Mucosa of gallbladder (tissue), 1 donor: ENCODE data around the gene EPSTI1. TPM values are rescaled to one million over a fixed set of nuclear protein-coding genes. Genes with fewer than 3 reads are reported as not detected.
"Not testable (repeated sequence)": the region's sequence is repeated elsewhere in the genome, so short reads cannot be mapped to it uniquely, and the experiment has no call there.

Experiments
- DNase-seq: peaks from one replicate; pipeline ENCODE4 v3.0.0-alpha.2; 2020; ENCODE audit warnings: low spot score
- total RNA-seq: library from RNA; stranded (reverse); gene quantifications from one replicate; pipeline ENCODE4 v1.2.1, GENCODE V29; 2021
- donor health status: DM: no; HTN: no; CAD: no.

Gene EPSTI1
- 9.0 TPM for total RNA-seq

GRCh38 chr13:42991898-42992763 is at the start of gene EPSTI1:
TSS of gene EPSTI1 (minus strand) at chr13:42992241. CDS start at chr13:42992165, 76 bp downstream.
- peak; percentile 66 for DNase-seq

- DNase-seq, result no peak
Measured at GRCh38 chr13:43041369-43041921, 49.4 kb upstream of the EPSTI1 start.

GRCh38 chr13:43040581-43041368 is 48.7 kb upstream of the EPSTI1 start:
- DNase-seq, result not testable (repeated sequence)

GRCh38 chr13:43039966-43040365 is 47.9 kb upstream of the EPSTI1 start:
- DNase-seq, result no peak

GRCh38 chr13:43036351-43037250 is 44.6 kb upstream of the EPSTI1 start:
- DNase-seq, result no peak

GRCh38 chr13:43033038-43033437 is 41.0 kb upstream of the EPSTI1 start:
- DNase-seq, result no peak

- no peak for DNase-seq
Measured at GRCh38 chr13:43031881-43032280, 39.8 kb upstream of the EPSTI1 start.

GRCh38 chr13:43030548-43030947 is 38.5 kb upstream of the EPSTI1 start:
- no peak for DNase-seq

- DNase-seq, result no peak
Measured at GRCh38 chr13:43026262-43026661, 34.2 kb upstream of the EPSTI1 start.

GRCh38 chr13:43023289-43023963 is 31.4 kb upstream of the EPSTI1 start, which contains the start of gene DNAJC15:
TSS of gene DNAJC15 (plus strand) at chr13:43023586. CDS start at chr13:43023627, 41 bp downstream.
- DNase-seq, result peak; percentile 86

GRCh38 chr13:43022934-43023288 is 30.9 kb upstream of the EPSTI1 start:
- no peak for DNase-seq

- no peak for DNase-seq
Measured at GRCh38 chr13:43021926-43022670, 30.1 kb upstream of the EPSTI1 start.

GRCh38 chr13:43020794-43021193 is 28.8 kb upstream of the EPSTI1 start:
- no peak for DNase-seq

- no peak for DNase-seq
Measured at GRCh38 chr13:43019811-43020210, 27.8 kb upstream of the EPSTI1 start.

- no peak for DNase-seq
Measured at GRCh38 chr13:43016226-43016625, 24.2 kb upstream of the EPSTI1 start.

- DNase-seq, result no peak
Measured at GRCh38 chr13:43014162-43014561, 22.1 kb upstream of the EPSTI1 start.

GRCh38 chr13:43009506-43009905 is 17.5 kb upstream of the EPSTI1 start:
- no peak for DNase-seq

- DNase-seq, result no peak
Measured at GRCh38 chr13:43008596-43008995, 16.6 kb upstream of the EPSTI1 start.

GRCh38 chr13:43006893-43007631 is 15.0 kb upstream of the EPSTI1 start:
- no peak for DNase-seq
